DMS 273 (cell line): ENCODE data around the gene UNC13D.

Source experiments
- DNase-seq: peaks from one replicate; lab custom pipeline; 2025; ENCODE audit not compliant: unreplicated experiment; lab: John Stamatoyannopoulos, UW

Gene UNC13D

DNA sequence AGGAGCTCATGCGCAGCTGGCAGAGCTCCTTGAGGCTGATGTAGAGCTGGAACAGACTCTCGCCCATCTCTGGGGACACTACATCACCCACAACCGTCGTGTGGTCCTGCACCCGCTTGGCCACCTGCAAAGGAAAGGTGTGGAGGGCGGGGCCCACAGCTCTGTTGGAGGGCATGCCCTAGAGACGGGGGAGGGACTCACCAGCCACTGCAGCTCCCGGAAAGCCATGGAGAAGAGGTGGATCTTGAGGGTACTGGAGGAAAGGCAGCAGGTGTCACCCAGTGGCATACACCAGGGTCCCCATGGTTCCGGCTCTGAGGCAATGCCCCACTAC, 8.6 kb downstream of the UNC13D start:
- no peak for DNase-seq

GRCh38 chr17:75834928-75835653, 9.1 kb downstream of the UNC13D start:
- DNase-seq: peak; percentile 78

GRCh38 chr17:75834279-75834920, 9.8 kb downstream of the UNC13D start:
- DNase-seq: peak; percentile 75

GRCh38 chr17:75832652-75833400, 11.4 kb downstream of the UNC13D start:
- DNase-seq: peak; percentile 34

DNA sequence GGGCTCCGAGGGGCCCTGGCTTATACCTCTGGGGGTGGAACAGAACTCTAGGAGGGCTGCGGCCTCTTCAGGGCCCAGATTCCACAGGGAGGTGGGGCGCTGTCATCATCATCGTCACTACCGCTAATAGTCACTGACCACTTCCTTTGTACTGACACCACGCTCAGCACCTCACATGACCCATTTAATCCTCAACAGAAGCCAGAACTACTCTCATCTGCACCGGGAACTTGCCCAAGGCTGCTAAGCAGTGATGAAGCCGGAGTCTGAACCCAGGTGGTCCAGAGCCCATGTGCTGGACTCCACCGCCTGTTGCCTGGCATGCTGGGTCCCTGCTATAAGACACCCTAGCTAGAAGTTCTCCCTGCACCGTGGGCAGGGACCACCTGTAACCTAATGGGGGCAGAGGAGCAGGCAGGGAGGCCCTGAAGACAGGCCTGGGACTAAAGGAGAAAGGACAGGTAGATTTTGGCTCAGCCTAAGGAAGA, 12.0 kb downstream of the UNC13D start:
- DNase-seq: no peak

GRCh38 chr17:75831032-75831571, 13.1 kb downstream of the UNC13D start:
- no peak for DNase-seq

- DNase-seq: peak; percentile 55
Observed at GRCh38 chr17:75830164-75831031, 13.8 kb downstream of the UNC13D start.

DNA sequence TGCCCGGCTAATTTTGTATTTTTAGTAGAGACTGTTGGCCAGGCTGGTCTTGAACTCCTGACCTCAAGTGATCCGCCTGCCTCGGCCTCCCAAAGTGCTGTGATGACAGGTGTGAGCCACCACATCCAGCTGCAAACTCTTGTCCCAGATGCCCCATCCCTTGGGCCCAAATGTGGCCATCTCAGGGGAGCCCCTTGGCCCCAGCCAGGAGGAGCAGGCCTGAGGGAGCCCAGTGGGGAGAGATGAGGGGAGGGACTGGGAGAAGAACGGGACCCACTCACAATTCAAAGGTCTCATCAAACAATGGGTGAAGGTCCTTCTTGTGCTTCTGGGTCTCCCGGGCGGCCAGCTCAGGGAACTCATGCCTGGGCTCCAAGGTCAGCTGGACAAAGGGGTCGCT, 14.5 kb downstream of the UNC13D start:
- DNase-seq: no peak

GRCh38 chr17:75828741-75829140, 15.5 kb downstream of the UNC13D start:
- DNase-seq: peak; percentile 36

GRCh38 chr17:75828076-75828400, 16.2 kb downstream of the UNC13D start:
- no peak for DNase-seq

DNA sequence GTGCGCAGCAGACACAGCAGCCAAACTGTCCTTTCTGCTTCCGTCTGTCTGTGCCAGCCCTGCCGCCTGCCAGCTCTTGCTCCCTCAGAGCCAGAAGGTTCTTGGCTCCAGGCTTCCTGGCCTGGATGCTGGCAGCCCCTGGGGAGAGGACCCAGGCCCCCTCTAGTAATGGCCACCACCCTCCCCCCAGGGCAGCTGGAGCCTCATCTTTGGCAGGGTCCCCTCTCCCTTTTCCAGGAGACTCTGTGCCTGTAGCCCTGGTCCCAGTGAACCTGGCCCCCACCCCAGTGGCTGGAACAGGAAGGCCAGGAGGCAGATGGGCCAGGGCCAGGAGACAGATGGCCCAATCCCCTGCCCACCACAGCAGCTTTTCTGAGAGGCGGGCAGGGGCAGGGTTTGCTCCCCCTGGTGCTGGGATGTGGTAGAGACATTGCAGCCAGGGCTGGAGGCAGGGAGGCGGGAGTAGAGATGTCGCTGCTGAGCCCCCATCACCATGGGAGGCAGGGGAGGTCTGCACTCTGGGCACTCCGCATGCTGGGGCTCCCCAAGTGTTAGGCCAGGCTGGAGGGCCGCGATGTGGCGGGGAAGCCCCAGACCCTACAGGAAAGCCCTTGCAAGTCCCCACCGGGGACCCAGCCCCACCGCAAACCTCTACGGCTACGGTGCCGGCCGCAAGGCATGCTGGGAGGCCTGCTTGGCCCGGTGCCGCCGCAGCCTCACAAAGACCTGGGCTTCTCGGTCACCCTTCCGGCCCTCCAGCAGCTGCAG, 16.7 kb downstream of the UNC13D start:
- peak; percentile 97 for DNase-seq

- DNase-seq: no peak
Observed at GRCh38 chr17:75826561-75827307, 17.5 kb downstream of the UNC13D start.

DNA sequence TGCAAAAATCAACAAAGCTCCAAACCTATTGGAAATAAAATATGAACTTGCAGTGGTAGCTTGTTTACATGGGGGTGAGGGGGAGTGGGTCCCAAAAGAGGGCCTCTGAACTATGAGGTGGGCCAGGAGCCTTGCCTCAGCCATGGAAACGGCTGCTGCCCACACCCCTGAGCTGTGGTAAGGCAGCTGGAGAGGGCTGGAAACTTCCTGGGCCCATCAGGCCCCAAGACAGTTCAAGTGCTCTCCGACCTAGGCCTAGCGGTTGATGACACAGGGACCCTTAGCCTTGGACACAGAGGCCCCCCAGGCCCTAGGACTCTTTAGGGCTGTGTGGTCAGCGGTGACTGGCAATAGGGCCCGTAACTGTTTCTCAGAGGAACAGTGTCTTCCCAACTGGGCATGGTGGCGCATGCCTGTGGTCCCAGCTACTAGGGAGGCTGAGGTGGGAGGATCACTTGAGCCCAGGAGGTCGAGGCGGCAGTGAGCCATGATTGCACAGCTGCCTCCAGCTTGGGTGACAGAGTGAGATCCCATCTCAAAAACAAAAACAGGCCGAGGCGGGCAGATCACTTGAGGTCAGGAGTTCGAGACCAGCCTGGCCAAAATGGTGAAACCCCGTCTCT, 18.3 kb downstream of the UNC13D start:
- DNase-seq: no peak

- no peak for DNase-seq
Observed at GRCh38 chr17:75825149-75825552, 19.1 kb downstream of the UNC13D start.

DNA sequence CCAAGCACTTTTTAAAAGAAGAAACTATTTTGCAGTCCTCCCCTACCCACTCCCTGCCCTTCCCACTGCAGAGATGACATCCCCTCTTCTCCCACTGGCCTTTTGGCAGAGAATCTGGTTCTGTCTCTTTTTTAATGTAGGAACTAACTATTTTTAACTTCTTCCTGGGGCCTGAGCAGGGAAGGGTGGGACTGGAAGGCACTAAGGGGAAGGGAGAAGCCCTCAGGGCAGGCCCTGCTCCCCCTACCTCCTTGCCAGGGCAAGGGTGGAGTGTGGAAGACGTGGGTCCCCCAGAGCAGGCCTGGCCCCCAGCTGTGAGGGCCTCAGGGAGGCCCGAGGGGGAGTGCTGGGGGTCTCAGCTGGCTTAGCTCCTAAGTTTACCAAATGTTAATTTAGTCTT, 19.5 kb downstream of the UNC13D start:
- no peak for DNase-seq

GRCh38 chr17:75824050-75824552, 20.1 kb downstream of the UNC13D start:
- DNase-seq: no peak

- DNase-seq: no peak
Observed at GRCh38 chr17:75823257-75824041, 20.8 kb downstream of the UNC13D start.

DNA sequence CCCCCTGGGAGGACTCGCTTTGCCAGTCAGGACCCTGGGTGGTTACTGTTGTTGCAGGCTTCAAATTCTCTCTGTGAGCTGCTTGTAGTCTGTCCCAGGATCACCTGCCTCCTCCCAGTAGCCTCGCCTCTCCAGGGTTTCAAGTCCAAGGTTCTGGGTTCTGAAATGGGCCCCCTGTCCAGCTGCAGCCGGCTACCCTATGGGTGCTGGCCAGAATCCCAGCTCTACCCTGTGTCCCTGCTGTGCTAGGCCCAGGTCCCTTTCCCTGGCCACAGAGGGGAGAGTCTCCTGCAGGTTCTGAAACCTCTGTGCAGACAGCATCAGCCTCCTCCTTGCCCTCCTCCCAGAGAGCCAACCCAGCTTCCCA, 21.4 kb downstream of the UNC13D start:
- DNase-seq: no peak
